Measurements from ENCODE around the gene KLHL40.

GRCh38 chr3:42640771-42641370 lies 44.5 kb upstream of the KLHL40 start:
- no peak for TF ChIP-seq CTCF (IDR thresholded peaks at IDR 0.05)
- TF ChIP-seq POLR2A (IDR thresholded peaks at IDR 0.05), result no peak

Data from thyroid gland (tissue), 4 donors.